Mucosa of descending colon (tissue), 3 donors: ENCODE results near the gene CPVL. TPM values are rescaled to one million over a fixed set of nuclear protein-coding genes. Genes with fewer than 3 reads are reported as not detected.

Experiments used
- ATAC-seq: fragments of 200-7000 bp; cut with Tn5 transposase; one replicate; pipeline ENCODE4 v1.9.1; 2020; ENCODE audit warnings: mild to moderate bottlenecking, moderate library complexity
- DNase-seq, 3 donors: peaks; one replicate each; pipeline ENCODE4 v3.0.0-alpha.2; 2020
- H3K36me3 ChIP-seq: fragments of 200-600 bp; one replicate; pipeline ENCODE4 v1.8.0; 2021; ENCODE audit warnings: low read depth, mild to moderate bottlenecking
- H3K4me1 ChIP-seq: fragments of 200-600 bp; one replicate; pipeline ENCODE4 v1.8.0; 2021; ENCODE audit warnings: low read depth, mild to moderate bottlenecking
- H3K4me3 ChIP-seq: fragments of 200-600 bp; one replicate; pipeline ENCODE4 v1.8.0; 2021; ENCODE audit warnings: mild to moderate bottlenecking
- H3K9me3 ChIP-seq: fragments of 200-600 bp; one replicate; pipeline ENCODE4 v1.8.0; 2021; ENCODE audit warnings: mild to moderate bottlenecking
- CTCF ChIP-seq: fragments of 200-600 bp; IDR thresholded peaks from one replicate; pipeline ENCODE4 v1.8.0; 2022; ENCODE audit warnings: antibody characterized with exemption, mild to moderate bottlenecking
- intact Hi-C, 2 donors: fragments of 100-400 bp; cut with DNase I in 1 of 2; cut with micrococcal nuclease in 1 of 2; formaldehyde crosslinking; loops; one replicate each; pipeline versions ENCODE4 v1.11.0 to v1.11.1; 2022; cut with DNase I, micrococcal nuclease
- total RNA-seq, 3 donors: library from RNA; stranded (reverse); fragmentation: NEBNext Ultra II Directional in 2 of 3; extraction: Animal tissue kit (Norgen Biotek cat#: 25700) in 2 of 3; gene quantifications; one replicate each; pipeline versions ENCODE4 v1.2.1 to v1.2.4, GENCODE V29; 2021 to 2023
- donor health status: DM: no; HTN: no; CAD: no; lungs with moderate emphysema.
- donor health status: DM: no; HTN: no; CAD: no.
- donor health status: DM: no; HTN: yes; CAD: no.

Gene CPVL
- total RNA-seq, 3 donors from 2014 or later: 8.1 to 20.0 (median 10.5) TPM

- H3K4me1 ChIP-seq: no peaks in the 10 kb centered on the region
- H3K9me3 ChIP-seq: no peaks in the 10 kb centered on the region
- intact Hi-C loops: no loop called here
- no peak overlapping the region for H3K4me3 ChIP-seq
- ATAC-seq (no peak), DNase-seq (no peak)
- no peak for TF ChIP-seq CTCF
- no peaks in the 10 kb centered on the region for H3K36me3 ChIP-seq
Measured at GRCh38 chr7:29063236-29063635, 83.1 kb downstream of the CPVL start.

GRCh38 chr7:29053105-29053872 lies 93.0 kb downstream of the CPVL start:
- H3K9me3 ChIP-seq: no peaks in the 10 kb centered on the region
- H3K36me3 ChIP-seq: no peaks in the 10 kb centered on the region
- intact Hi-C loops: no loop called here
- H3K4me1 ChIP-seq: no peaks in the 10 kb centered on the region
- no peak for DNase-seq
- no peak for TF ChIP-seq CTCF
- ATAC-seq: no peak
- no peak overlapping the region for H3K4me3 ChIP-seq

- no peak overlapping the region for H3K4me3 ChIP-seq
- no peaks in the 10 kb centered on the region for H3K9me3 ChIP-seq
- DNase-seq: no peak
- H3K36me3 ChIP-seq: no peaks in the 10 kb centered on the region
- TF ChIP-seq CTCF: no peak
- intact Hi-C loops: no loop called here
- H3K4me1 ChIP-seq: peaks cover 7% of the 10 kb centered on the region
- ATAC-seq: no peak
Measured at GRCh38 chr7:29046978-29047377, 99.4 kb downstream of the CPVL start.

- peaks cover 7% of the 10 kb centered on the region for H3K4me1 ChIP-seq
- intact Hi-C loops: no loop called here
- ATAC-seq: peak; percentile 82
Measured at GRCh38 chr7:29045258-29046086, 100.9 kb downstream of the CPVL start.

GRCh38 chr7:29044554-29044953 lies 101.8 kb downstream of the CPVL start:
- DNase-seq (no peak), ATAC-seq (no peak)
- Histone ChIP-seq H3K4me1 (peaks cover 7% of the 10 kb centered on the region), H3K36me3 (no peaks in the 10 kb centered on the region), H3K9me3 (no peaks in the 10 kb centered on the region), H3K4me3 (no peak overlapping the region)
- intact Hi-C loops: no loop called here
- TF ChIP-seq CTCF: no peak

More at GRCh38 chr7:29045258-29046086, 100.9 kb downstream of the CPVL start:
- no peak for TF ChIP-seq CTCF
- Histone ChIP-seq H3K9me3 (no peaks in the 10 kb centered on the region), H3K36me3 (no peaks in the 10 kb centered on the region), H3K4me3 (no peak overlapping the region)
- no peak for DNase-seq
